HG03039 (cell line): Measurements from ENCODE around the gene DDX1.

Experiments
- ATAC-seq: cut with Tn5 transposase; IDR thresholded peaks from one replicate; pipeline ENCODE4 v1.9.1; 2021; ENCODE audit warnings: mild to moderate bottlenecking, moderate library complexity; ENCODE audit not compliant: unreplicated experiment

Gene DDX1

DNA sequence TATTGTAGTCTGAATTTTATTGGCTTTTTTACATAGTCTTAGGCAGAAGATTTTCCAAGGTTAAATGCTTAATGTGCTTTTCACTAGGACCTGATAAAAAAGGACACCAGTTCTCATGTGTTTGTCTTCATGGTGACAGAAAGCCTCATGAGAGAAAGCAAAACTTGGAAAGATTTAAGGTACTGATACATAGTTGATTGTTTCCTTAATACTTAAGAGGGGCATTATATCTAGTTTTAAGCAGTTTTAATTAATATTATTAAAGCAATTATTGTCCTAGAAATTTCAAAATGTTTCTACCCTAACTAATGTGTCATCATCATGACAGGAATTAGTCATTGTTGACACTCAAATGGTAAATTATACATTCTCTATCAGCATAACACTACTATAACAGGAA lies 35.3 kb downstream of the DDX1 start:
- no peak for ATAC-seq

DNA sequence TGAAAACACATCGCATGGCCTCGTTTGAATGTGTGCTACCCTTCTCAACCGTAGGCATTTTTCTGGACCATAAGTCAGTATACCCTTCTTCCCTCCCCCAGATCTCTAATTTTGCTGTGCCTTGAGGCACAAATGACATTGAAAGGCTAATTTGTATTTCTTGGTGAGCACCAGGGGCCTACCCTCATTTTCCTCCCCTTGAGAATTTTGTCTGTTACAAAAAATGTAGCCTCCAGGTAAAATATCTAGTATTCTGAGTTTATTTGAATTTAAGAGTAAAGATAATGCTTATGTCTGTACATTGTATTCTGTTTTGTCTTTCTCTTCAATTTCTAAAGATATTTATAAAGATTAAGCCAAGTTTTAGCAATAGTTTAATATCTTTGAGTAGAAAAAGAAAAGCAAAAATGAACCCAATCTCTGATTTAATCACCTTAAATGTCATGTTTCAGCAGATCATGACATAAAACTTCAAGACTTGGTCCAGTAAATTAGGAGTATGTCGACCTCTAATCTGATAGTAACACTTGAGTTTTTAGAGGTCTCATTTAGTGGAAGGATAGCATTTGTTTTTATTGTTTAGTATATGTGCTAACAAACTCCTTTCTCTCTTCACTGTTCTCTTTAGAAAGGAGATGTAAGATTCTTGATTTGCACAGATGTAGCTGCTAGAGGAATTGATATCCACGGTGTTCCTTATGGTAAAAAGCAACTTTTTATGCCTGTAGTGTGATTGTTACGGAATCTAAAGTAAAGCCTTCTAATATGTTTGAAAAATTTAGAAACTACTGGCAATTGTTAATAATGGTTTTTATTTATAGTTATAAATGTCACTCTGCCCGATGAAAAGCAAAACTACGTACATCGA lies 36.4 kb downstream of the DDX1 start:
- ATAC-seq = no peak

GRCh38 chr2:15628899-15629855 lies 37.5 kb downstream of the DDX1 start:
- no peak for ATAC-seq

DNA sequence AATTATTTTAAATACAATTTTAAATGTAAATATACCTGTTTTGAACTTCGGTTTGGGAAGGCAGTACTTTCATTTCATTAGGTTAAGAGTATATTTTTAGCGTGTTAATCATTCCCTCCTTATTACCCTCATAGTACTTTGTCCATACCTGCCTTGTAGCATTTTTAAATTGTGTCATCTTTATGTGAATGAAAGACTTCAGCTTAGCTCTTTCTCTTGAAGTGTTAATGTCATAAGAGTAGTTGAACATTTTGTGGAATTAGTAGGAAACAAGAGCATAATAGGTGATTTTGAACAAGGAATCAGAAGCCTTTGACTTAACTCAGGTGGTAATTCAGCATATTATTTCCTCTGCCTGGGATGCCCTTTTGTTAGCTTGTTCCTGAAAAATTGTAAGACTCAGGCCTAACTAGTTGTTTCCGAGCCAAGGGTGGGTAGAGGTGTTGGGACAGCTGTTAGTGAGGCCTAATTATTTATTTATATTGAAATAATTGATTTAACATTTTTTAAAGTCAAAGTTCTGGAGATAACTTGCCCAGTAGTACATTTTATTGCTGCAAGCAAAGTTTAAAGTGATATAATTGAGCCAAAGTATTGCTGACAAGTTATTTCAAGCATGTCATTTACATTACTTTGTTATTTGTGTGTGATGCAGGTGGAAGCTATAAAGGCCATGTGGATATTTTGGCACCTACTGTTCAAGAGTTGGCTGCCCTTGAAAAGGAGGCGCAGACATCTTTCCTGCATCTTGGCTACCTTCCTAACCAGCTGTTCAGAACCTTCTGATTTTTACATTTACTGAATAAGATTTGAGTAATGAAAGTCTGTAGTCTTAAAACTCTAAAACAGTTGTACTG lies 38.7 kb downstream of the DDX1 start:
- no peak for ATAC-seq

GRCh38 chr2:15630978-15631719 lies 39.5 kb downstream of the DDX1 start:
- ATAC-seq = no peak

GRCh38 chr2:15631883-15632282 lies 40.2 kb downstream of the DDX1 start:
- ATAC-seq = no peak

GRCh38 chr2:15633043-15633970 lies 41.6 kb downstream of the DDX1 start:
- ATAC-seq = no peak

DNA sequence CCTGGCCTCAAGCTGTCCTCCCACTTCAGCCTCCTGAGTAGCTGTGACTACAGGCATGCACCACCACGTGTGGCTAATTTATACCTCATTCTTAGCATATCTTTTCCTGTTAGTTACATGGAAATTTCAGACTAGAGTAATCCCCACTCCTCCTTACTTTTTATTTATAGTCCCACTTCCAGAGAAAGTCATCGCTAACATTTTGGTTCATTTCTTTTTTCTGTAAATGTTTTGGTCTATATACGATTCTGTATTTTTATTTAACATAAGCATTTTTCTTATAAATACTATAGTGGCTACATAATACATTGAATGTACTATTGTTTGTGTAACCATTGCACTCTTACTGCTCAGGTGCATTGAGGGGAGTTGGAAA lies 42.3 kb downstream of the DDX1 start:
- ATAC-seq = no peak

DNA sequence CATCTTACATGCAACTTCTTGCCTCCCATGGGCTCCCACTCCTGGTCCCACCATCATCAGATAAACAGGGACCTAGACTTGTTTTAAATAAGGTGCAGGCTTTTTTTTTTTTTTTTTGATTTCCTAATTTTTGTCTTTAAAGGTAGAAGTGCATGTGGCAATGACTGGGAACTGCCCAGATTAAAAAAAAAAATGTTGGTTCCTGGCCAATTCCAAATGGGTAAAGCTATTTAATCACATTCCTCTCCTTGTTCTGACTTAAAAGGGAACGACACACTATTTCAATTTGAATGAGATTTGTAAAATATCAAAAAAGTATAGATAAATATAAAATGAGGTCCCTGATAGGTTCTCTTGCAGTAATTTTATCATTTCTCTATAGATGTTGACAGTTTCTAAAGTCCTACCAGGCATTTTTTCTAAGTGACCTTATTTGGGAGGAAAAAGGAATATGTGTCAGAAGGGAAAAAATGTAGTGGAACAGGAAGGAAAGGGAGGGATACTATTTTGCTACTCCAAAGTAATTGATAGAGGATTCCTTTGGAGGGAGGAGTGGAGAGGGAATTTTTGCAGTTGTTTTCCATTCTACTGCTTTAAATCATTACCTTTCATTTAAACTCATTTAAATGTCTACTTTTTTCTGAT lies 43.3 kb downstream of the DDX1 start:
- no peak for ATAC-seq

DNA sequence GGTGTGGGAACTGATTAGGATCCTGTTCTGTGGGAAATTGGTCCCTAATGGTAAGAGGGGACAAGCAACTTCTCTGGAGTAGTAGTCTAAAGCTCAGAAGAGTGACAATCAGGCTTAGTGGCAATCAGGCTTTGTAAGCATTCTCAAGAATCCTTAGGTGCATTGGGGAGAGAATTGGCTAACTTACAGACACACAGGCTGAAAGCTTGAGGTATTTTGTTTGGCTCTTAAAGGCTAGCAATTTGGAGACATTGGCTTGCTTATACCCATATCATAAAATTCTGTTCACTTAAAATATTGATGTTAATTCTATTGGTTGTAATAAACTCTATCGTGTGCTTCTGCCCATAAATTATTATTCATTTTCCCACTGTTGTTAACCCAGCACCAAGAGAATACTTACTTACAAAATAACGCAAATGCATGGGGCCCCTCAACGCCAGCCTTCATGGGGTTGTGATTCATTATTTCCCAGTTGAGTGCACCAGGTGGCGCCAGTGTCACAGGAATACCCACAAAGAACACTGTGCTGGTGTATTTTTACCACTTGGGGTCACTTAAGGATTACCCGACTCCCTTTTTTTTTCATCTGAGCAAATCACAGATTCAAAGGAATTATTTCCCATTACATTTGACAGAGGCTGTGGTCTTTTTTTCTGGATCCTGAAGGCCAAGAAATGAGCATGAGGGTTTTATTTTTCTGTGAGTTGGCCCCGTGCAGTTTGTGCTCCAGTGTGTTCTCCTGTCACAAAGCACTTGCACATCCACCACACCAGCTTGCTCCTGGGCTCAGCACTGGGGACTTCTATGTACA lies 45.5 kb downstream of the DDX1 start:
- peak; percentile 75 for ATAC-seq

GRCh38 chr2:15638720-15639119 lies 47.1 kb downstream of the DDX1 start:
- ATAC-seq = no peak

GRCh38 chr2:15639323-15640251 lies 47.9 kb downstream of the DDX1 start:
- no peak for ATAC-seq

DNA sequence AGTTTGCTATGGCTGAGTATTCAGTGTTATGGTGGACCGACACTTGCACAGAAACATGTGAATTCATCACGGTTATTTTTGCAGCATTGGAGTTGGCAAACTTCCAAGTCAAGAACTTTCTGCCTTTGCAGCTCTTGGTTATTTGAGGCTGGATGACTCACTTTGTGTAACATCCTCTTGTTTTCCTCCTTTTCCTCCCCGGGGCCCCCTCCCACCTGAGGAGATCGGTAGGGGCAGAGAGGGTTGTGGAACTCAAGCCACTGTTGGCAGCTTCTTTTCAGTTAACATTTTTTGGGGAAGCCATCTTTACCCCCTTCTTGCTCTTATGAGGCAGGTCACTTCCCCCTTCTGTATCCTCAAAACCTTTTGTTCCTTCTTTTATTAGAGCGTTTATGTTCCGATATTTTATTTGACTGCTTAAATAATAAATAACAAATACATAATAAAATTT lies 48.6 kb downstream of the DDX1 start:
- no peak for ATAC-seq

DNA sequence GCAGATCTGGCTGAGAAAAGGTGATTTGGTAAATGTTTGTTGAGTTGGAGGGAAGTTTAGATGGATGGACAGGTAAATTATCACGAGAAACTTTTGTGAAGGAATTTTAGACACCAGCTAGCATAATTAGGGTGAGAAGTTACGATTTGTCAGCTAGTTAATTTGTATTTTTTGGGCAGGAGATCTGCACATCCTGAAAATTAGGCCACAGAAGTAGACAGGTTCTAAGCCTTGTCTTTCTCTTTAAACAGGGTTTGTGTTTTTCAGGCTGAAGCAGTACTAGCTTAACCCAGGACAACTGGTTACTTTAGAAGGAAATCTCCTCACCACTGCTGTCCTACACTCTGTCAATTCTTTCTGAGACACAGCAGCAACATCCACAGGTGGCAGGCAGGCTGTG lies 49.1 kb downstream of the DDX1 start:
- no peak for ATAC-seq

GRCh38 chr2:15641530-15641982 lies 49.9 kb downstream of the DDX1 start:
- no peak for ATAC-seq

DNA sequence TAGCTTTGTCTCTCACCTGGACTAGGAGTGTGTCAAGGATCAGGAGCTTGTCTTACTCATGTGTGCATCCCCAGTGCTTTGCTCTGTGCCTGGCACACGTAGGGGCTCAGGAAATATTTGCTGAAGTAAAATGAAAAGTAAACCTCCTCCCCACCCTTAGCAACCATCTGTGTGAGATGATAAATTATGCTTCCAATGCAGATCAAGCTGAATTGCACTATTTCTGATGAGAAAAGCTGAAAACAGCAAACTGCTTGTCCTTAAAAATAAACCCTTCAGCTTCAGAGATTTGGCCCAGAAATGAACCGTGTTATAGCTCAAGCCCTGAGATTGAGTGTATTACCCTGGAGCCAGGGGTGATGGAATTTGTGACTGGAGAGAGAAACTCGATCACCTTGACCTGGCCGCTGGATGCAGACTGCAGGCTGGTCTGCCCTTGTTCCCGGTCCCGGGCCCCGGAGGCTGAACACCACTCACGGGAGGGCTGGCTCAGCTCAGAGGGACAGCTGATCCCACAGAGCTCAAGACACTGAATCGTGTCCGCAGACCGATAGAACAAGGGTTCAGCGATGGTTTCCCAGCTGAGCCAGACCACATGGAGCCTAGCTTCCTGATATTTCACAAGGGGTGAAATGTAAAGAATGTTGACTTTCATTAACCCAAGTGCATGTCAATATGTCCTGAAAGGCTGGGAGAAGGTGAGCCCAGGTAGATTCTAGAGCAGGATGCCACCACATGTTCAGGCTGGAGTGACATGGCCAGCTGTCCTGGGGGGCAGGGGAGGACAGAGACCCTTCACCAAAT lies 50.5 kb downstream of the DDX1 start:
- no peak for ATAC-seq
